Prostate gland (tissue), 2 donors: Measurements from ENCODE around the gene IGFLR1.

ENCODE experiments used
- CTCF ChIP-seq, 4 experiments: fragments of 200-600 bp in 2 of 4; fragments of 450-650 bp in 2 of 4; sonication (generic) in 2 of 4; IDR thresholded peaks; 1 replicate in 3 of 4; 2 replicates in 1 of 4; pipeline ENCODE4 v1.5.1; 2016 to 2019; ENCODE audit warnings: antibody characterized with exemption in 4 of 4, mild to moderate bottlenecking in 2 of 4, moderate library complexity in 2 of 4
- POLR2A ChIP-seq: fragments of 450-650 bp; IDR thresholded peaks from one replicate; pipeline ENCODE4 v1.6.1; 2016; ENCODE audit warnings: antibody characterized with exemption, mild to moderate bottlenecking
- POLR2AphosphoS5 ChIP-seq: sonication (generic); formaldehyde crosslinking; IDR thresholded peaks from one replicate; pipeline ENCODE4 v1.6.1; 2017; ENCODE audit warnings: antibody characterized with exemption

DNA sequence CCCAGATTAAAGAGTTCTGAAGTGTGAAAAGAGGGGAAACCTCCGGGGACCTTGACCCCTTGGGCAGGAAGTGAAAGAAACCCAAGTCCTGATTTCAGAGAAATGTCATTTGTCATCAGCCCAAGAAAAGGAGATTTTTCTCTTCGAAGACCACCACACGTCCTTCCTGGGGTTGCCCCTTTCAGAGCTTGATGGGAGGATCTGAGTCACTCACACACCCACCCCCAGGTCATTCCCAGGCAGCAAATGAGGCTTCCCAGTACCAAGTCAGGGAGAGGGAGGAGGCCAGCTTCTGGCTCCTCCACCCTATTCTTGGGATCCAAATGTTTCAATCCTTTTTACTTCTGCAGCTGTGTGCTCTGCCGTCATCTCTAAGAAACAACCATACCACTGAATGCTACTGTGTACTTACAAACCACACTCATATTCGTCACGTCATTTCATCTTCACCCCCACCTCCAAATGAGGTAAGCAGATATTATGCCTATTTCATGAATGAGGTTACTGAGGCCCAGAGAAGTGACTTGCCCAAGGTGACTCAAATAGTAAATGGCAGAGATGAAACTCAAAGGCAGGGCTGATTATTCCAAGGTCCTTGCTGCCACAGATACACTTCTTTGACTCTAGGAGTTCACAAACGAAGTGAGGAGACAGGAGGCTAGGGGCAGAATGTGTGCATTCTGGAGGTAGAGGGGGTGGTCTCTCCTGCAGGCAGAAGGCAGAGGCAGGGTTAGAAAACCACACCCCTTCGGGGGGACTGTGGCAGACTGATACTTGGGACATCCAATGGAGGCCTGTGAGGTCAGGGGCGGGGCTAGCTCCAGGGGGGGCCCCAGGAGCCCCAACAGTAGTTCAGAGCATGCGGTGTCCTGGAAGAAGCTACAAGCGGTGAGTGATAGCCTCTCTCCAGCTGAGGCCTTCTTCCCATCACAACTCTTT lies 29.4 kb downstream of the IGFLR1 start:
- no peak for TF ChIP-seq CTCF (IDR thresholded peaks at IDR 0.05)
- no peak for TF ChIP-seq POLR2A
- no peak for TF ChIP-seq POLR2AphosphoS5
